Testis (tissue), 2 donors: ENCODE results near the gene MLF2.

ENCODE experiments used
- CTCF ChIP-seq, 3 experiments: fragments of 450-650 bp in 2 of 3; fragments of 200-600 bp in 1 of 3; sonication (generic) in 1 of 3; IDR thresholded peaks; one replicate each; pipeline ENCODE4 v1.5.1; 2016 to 2019; ENCODE audit warnings: antibody characterized with exemption in 3 of 3, mild to moderate bottlenecking in 2 of 3, moderate library complexity in 1 of 3
- POLR2A ChIP-seq: fragments of 450-650 bp; IDR thresholded peaks from one replicate; pipeline ENCODE4 v1.6.1; 2017; ENCODE audit warnings: antibody characterized with exemption, mild to moderate bottlenecking, moderate library complexity

- TF ChIP-seq CTCF (IDR thresholded peaks at IDR 0.05) = no peak
- no peak for TF ChIP-seq POLR2A
These were observed 14.7 kb upstream of the MLF2 start for GRCh38 chr12:6767353-6768319.
